Prostate gland (tissue), 2 donors: ENCODE measurements around the gene SSTR3. TPM values are rescaled to one million over a fixed set of nuclear protein-coding genes. Genes with fewer than 3 reads are reported as not detected.
"Not testable (repeated sequence)": the region's sequence is repeated elsewhere in the genome, so short reads cannot be mapped to it uniquely, and the experiment has no call there.

Experiments
- DNase-seq: peaks from one replicate; pipeline ENCODE4 v3.0.0-alpha.2; 2019; ENCODE audit warnings: low spot score
- H3K27ac ChIP-seq, 2 donors: fragments of 200-600 bp; sonication (generic); 2 replicates each; pipeline ENCODE4 v1.5.1; 2017 to 2019
- H3K27me3 ChIP-seq: fragments of 200-600 bp; sonication (generic); replicated peaks from 2 replicates; pipeline ENCODE4 v1.5.1; 2019; ENCODE audit not compliant: insufficient read depth
- H3K36me3 ChIP-seq, 2 donors: fragments of 200-600 bp; sonication (generic); 1 replicate in 1 of 2; 2 replicates in 1 of 2; pipeline versions ENCODE4 v1.5.1 to v1.8.1; 2017 to 2019
- H3K4me1 ChIP-seq: fragments of 200-600 bp; sonication (generic); replicated peaks from 2 replicates; pipeline ENCODE4 v1.5.1; 2019
- H3K4me3 ChIP-seq, 2 donors: fragments of 200-600 bp; sonication (generic); 2 replicates each; pipeline ENCODE4 v1.5.1; 2017 to 2019
- H3K9me3 ChIP-seq: fragments of 200-600 bp; sonication (generic); 2 replicates; pipeline ENCODE4 v1.5.1; 2017
- POLR2A ChIP-seq: fragments of 450-650 bp; IDR thresholded peaks from one replicate; pipeline ENCODE4 v1.6.1; 2016; ENCODE audit warnings: antibody characterized with exemption, mild to moderate bottlenecking
- POLR2AphosphoS5 ChIP-seq: sonication (generic); formaldehyde crosslinking; IDR thresholded peaks from one replicate; pipeline ENCODE4 v1.6.1; 2017; ENCODE audit warnings: antibody characterized with exemption
- WGBS: methylation state at CpG from one replicate; pipeline ENCODE4 v1.1.5; 2018; 5-methylcytosine and 5-hydroxymethylcytosine counted together
- intact Hi-C: fragments of 100-400 bp; cut with DNase I; formaldehyde crosslinking; loops from one replicate; pipeline ENCODE4 v1.14.2; 2022
- total RNA-seq, 2 donors: library from RNA; depleted of rRNA; stranded (reverse); fragments of >200 nt; gene quantifications; one replicate each; pipeline ENCODE4 v1.1.0, GENCODE V29; 2016
- TF ChIP-seq, protein P1 (sequence below), 4 experiments: fragments of 200-600 bp in 2 of 4; fragments of 450-650 bp in 2 of 4; sonication (generic) in 2 of 4; IDR thresholded peaks; 1 replicate in 3 of 4; 2 replicates in 1 of 4; pipeline ENCODE4 v1.5.1; 2016 to 2019; ENCODE audit warnings: antibody characterized with exemption in 4 of 4, mild to moderate bottlenecking in 2 of 4, moderate library complexity in 2 of 4

SSTR3 gene
- total RNA-seq, 2 donors from 2014 or later: 46.4 TPM; not detected in 1

DNA sequence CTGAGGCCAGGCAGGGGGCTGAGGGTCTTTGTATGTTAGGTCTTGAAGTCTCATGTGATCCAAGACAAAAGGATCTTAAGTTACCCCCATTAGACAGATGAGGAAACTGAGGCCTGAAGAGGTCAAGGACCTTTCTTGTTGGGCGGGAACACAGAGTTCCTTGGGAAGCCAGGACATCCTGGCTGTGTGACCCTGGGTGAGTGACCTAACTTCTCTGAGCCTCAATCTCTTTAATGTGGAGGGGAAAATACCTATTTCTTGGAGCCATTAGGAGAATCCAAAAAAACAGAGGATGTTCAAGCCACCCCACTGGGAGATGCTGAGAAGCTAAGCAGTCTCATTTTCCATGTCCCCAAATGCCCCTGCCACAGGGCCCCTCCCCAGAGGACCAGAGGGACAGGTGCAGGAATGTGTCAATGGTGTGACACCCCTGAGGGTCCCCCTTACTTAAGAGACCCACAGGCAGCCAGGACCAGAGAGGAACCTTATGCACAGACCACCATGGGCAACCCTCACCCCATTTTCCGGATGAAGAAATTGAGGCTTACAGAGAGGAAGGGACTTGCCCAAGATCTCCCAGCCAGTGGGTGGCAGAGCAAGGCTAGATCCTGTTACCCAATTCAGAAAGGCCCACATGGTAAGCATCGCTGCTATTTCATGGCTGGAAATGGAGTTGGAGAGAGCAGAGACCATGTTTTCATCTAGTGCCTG, 23.8 kb upstream of the SSTR3 start:
- no peak for DNase-seq
- Histone ChIP-seq H3K27me3 (no peaks in the 10 kb centered on the region), H3K9me3 (no peaks in the 10 kb centered on the region), H3K4me1 (no peaks in the 10 kb centered on the region), H3K36me3 (no peaks in the 10 kb centered on the region), H3K27ac (no peak overlapping the region), H3K4me3 (no peak overlapping the region)
- WGBS: 91% methylated on average over 3 of the region's 3 CpGs
- TF ChIP-seq, protein P1, sequence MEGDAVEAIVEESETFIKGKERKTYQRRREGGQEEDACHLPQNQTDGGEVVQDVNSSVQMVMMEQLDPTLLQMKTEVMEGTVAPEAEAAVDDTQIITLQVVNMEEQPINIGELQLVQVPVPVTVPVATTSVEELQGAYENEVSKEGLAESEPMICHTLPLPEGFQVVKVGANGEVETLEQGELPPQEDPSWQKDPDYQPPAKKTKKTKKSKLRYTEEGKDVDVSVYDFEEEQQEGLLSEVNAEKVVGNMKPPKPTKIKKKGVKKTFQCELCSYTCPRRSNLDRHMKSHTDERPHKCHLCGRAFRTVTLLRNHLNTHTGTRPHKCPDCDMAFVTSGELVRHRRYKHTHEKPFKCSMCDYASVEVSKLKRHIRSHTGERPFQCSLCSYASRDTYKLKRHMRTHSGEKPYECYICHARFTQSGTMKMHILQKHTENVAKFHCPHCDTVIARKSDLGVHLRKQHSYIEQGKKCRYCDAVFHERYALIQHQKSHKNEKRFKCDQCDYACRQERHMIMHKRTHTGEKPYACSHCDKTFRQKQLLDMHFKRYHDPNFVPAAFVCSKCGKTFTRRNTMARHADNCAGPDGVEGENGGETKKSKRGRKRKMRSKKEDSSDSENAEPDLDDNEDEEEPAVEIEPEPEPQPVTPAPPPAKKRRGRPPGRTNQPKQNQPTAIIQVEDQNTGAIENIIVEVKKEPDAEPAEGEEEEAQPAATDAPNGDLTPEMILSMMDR (IDR thresholded peaks at IDR 0.05): no peak
- no peak for TF ChIP-seq POLR2A
- no peak for TF ChIP-seq POLR2AphosphoS5
- intact Hi-C loops: no loop called here

DNA sequence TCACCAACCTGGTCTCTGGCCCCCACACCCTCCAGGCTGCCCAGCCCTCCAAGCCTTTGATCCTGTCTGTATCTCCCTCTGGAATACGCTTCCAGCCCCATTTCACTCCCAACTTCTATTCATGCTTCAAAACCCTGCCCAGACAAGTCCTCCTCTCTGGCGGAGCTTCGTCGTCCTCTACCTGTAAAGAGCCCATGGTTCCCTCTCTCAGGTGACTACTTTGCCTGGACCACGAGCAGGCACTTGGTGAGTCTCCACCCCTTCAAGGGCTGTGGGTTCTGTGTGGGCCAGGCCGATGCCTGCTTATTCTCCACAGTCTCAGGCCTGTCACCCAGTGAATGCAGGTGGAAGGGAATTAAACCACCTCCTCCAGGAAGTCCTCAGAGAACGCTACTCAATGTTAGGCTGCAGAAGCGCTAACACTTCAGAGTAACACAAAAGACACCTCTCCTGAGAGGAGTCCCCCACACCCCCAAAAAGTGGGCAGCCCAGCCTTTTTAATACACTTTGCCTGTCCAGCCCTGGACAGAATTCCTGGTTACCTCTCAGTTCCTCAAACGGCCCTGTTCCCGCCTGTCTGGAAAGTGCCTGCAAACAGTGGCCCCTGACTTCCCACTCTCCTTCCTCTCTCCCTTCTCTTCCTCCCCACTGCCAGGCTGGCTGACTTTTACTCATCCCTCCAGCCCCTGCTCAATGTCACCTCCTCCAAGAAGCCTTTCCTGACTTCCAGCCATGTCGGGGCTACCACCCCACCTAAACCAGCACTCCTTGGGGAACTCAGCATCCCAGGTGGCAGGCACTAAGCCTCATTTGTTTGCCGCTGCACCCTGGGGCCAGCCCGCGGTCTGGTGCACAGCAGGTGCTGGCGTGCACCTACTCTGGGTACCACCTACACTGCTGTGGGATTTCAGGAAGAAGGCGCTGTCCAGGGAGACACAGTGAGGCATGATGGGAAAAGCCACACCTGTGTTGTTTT, 22.7 kb upstream of the SSTR3 start:
- no peaks in the 10 kb centered on the region for H3K27me3 ChIP-seq
- no peak overlapping the region for H3K27ac ChIP-seq

DNA sequence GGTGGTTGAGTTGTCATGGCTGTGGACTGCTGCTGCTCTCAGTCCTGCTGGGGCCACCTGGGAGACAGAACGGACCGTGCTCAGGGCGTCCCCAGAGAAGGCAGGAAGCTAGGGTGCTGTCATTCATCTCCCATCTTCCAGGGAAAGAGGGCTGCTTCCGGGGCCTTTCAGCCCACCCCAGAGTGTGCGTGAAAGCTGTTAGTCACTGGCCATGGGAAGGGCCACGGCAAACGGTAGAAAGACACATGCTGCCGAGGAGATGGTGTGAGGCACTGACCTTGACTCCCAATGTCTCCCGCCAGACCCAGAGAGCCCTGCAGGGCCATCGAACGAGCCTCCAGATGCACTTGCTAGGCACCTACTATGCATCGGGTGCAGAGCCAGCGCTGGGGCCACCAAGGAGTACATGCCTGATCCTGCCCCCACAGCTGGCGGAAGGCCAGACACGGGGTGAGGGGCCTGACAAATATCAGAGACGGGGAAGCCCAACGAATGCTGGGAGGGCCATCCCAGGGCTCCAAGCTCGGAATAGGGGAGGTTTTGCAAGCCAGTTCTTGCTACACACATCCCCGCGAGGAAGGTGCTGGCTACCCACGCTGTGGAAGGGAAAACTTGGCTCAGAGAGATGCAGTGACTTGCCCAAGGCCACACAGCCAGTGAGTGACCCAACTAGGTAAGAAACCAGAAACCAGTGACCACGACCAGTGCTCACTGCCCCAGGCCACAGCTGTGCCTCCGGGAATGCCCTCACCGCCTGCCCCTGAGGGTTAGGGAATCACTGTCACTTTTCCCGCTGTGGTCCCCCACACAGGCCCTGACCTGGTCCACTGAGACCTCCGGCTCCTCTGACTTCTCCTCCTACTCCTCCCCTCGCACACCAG, 21.7 kb upstream of the SSTR3 start:
- Histone ChIP-seq H3K27me3 (no peaks in the 10 kb centered on the region), H3K4me3 (no peak overlapping the region), H3K9me3 (no peaks in the 10 kb centered on the region), H3K36me3 (no peaks in the 10 kb centered on the region), H3K4me1 (no peaks in the 10 kb centered on the region), H3K27ac (no peak overlapping the region)
- WGBS: 56% methylated on average over 25 of the region's 27 CpGs
- TF ChIP-seq, protein P1 (IDR thresholded peaks at IDR 0.05): no peak
- no peak for TF ChIP-seq POLR2A
- no peak for TF ChIP-seq POLR2AphosphoS5
- DNase-seq: no peak
- intact Hi-C loops: no loop called here

More for the DNA sequence above, 22.7 kb upstream of the SSTR3 start:
- Histone ChIP-seq H3K4me1 (no peaks in the 10 kb centered on the region), H3K36me3 (no peaks in the 10 kb centered on the region), H3K4me3 (no peak overlapping the region), H3K9me3 (no peaks in the 10 kb centered on the region)
- no peak for DNase-seq
- intact Hi-C loops: no loop called here
- WGBS: 83% methylated on average over 16 of the region's 16 CpGs
- TF ChIP-seq, protein P1 (IDR thresholded peaks at IDR 0.05): no peak
- TF ChIP-seq POLR2AphosphoS5 (no peak), POLR2A (no peak)

DNA sequence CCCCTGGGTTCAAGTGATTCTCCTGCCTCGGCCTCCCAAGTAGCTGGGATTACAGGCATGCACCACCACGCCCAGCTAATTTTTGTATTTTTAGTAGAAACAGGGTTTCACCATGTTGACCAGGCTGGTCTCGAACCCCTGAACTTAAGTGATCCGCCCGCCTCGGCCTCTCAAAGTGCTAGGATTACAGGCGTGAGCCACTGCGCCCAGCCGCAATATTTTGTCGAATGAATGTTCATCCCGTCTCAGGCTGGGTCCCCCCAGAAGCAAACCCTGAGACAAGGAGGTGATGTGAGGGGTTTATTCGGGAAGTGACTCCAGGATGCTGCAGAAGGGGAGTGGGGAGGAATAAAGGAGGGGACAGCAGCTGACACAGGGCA, 21.1 kb upstream of the SSTR3 start:
- H3K9me3 ChIP-seq, intact Hi-C loops, H3K27me3 ChIP-seq, H3K4me1 ChIP-seq, H3K4me3 ChIP-seq, H3K27ac ChIP-seq, DNase-seq, H3K36me3 ChIP-seq: not testable (repeated sequence)
- WGBS: 93% methylated on average over 12 of the region's 12 CpGs
